ENCODE measurements around the gene SH3PXD2A. TPM values are rescaled to one million over a fixed set of nuclear protein-coding genes. Genes with fewer than 3 reads are reported as not detected.

SH3PXD2A gene
- total RNA-seq, 1 experiment from 2014 or later, result 1.2 TPM

DNA sequence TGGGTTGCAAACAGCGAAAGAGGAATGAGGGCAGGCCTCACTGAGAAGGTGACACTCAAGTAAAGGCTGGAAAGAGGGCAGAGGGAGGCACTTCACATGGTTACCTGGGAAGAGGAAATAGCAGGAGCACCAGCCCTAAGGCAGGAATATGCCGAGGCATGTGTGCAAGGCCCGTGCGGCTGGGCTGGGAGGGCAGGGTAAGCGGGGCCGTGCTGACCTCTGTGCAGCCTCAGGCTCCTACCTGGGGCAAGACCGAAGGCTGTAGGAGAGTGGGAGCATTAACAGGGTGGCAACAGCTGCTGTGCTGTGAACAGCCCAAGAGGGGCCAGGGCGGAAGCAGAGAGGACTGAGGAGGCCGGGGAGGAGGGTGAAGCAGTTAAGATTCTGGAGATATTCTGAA, 24.0 kb upstream of the SH3PXD2A start:
- DNase-seq (ENCODE audit: low spot score), result no peak

DNA sequence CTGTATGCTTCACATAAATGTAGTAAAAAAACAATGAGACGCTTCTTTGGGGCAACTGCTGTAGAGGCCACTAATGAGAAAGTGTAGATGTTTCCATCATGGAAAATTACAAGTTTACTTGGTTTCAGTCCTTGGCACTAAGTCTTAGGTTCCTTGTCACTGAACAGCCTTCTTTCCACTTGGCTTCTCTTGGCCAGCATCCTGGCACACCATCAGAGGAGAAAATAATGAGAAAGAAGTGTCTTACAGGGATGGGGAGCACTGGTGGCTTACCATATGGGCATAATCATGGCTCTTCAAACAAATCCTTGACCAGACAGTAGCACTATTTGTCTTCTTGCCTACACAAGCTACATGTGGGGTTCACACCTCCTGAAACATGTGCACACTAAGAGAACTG, 22.5 kb upstream of the SH3PXD2A start:
- no peak for DNase-seq (ENCODE audit: low spot score)

DNA sequence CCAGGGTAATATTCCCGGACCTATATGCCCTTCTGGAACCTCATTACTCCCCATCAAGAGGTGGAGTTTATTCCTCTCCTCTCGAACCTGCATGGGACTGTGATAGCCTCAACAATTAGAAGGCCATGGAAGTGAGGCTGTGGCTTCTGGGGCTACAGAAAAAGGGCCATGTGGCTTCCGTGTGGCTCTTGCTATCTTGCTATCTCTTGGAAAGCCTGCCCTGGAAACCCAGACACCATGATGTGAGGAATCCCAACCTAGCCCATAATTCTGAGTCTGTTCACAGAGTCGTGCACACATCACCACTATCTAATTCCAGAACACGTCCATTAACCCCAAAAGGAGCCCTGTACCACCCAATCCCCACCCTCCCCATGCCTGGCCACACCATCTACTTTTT, 20.8 kb upstream of the SH3PXD2A start:
- no peak for DNase-seq (ENCODE audit: low spot score)

DNA sequence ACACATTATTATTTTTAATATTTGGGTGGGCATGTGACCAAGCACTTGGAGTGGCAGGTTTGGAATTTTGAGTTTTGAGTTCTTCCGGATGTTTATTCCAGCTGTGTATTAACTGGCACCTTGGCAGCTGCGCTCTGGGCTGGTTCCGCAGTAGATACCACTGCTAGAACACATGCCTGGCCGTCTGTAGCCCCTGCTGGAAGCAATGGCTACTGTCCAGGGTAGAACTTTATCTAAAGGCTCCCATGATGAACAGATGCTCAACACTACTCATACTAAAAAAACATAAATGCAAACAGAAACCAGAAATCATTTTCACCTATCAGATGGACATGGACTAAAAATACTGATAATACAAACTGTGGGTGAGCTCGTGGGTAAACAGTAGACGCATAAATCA, 19.4 kb upstream of the SH3PXD2A start:
- DNase-seq (ENCODE audit: low spot score), result no peak

DNA sequence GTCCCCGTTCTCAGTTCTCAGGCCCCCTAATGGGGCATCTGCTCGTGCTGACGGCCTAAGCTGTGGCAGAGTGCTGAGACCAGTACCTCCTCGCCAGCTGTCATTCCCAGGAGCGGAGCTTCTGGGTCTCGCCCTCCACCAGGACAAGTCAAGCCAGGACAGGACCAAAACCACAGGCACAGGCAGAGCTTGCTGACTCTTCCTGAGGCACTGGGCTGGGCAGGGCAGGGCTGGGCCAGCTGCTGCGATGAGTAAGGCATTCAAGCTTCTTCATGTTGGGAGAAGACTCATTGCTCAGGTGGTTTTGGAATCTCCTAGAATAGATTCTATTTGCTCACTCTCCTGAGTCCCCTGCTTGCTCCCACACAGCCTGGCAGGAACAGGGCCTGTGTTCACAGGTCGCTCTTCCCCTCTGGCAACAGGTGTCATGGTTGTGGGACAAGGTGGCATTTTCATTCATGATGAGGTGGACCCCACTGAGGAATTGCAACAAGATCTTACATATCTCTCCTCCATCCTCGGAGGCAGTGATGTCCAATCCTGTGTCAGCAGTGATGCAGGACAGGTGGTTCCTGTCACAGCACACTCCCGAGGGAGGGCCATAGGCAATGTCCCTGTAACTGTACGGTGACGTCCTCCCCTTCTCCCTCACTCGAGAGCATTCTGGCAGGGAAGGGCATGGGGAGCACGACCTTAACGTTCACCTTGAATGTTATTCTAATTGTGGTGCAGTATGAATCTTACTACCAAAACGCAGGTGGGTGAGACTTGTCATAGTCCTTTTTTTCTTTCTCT, 17.0 kb upstream of the SH3PXD2A start:
- no peak for DNase-seq (ENCODE audit: low spot score)

DNA sequence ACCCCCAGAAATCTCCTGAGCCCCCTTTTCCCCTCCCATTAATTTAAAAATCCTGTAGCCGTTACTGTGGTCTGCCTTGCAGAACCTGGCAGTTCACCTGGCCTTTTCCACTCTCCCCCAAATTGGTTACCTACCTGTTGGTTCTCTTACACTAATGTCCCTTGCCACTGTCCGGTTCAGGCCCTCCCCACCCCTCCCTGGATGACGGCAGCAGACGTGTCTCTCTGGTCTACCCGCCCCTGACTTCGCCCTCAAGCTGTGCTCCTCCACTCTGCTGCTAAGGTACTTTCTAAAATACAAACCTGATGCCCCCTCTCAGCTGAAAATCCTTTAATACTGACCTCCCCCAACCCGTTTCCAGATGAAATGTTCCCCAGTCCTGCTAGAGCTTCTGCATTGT, 15.6 kb upstream of the SH3PXD2A start:
- no peak for DNase-seq (ENCODE audit: low spot score)

DNA sequence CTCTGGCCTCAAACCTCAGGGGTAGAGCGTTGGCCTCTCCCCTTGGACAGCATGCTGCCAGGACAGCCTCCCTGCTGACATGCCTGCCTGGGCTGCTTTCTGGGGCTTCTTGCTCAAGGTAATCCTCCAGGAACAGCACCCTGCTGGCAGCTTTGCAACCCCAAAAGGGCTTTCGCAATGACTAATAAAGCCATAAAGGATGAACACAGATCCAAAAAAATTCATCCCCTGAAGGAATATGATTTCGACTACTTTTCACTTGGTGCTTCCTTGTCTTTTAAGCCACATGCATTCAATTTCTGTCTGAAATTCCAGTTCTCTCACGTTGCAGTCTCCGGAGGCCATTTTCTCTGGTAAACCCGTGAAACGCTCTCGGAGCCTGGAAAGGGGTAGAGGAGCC, 15.1 kb upstream of the SH3PXD2A start:
- DNase-seq (ENCODE audit: low spot score), result no peak

DNA sequence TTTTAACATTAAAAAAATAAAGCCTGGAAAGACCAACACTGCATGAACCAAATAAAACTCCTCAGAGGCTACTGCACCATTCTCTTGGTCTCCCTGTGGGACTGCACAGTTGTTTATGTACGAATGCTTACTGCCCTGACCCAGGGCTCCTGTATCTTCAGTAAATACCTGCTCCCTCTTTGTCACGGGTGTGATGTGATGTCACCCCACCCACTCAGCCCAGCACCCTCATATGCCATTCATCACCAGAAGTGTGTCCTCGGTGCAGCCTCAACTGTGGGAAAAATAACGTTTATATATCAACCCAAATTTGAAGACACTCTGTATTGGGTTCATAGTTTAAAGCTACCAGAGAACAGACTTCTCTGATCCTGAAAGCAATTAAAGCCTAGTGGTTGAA, 14.0 kb upstream of the SH3PXD2A start:
- no peak for DNase-seq (ENCODE audit: low spot score)

DNA sequence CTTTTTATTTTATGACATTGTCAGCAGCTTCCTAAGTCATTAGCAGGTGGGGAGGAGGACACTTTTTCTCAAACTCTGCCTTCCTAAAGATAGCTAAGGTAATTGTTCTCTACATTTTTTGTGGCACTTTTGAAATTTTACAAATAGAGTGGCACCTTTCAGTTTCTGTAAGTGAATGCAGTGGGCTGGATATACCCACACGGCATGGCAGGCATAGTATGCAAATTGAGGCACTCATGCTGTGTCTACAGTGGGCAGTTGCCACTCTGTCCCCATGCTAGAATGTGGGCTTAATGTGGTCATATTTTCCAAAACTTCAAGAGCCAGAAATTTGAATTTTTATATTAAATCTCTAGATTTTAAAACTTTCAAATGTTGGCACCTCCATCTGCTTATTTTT, 12.8 kb upstream of the SH3PXD2A start:
- no peak for DNase-seq (ENCODE audit: low spot score)

DNA sequence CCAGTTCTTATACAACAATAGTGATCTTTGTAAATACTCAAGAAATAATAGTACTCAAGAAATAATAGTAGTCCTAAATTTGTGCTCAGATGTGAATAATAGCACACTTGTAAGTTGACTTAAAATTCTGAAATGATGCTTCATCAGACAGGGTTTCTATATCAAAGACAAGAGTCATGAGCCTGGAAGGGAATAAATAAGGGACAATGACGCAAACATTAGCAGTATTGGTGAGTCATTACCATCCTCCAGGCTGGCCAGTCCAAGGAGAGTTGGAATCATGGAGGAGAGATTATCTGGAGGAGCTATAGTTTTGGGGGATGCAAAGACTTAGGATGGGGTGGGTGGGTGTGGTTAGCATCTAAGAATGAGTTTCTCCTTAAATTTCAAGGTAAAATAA, 6.1 kb upstream of the SH3PXD2A start:
- no peak for DNase-seq (ENCODE audit: low spot score)

DNA sequence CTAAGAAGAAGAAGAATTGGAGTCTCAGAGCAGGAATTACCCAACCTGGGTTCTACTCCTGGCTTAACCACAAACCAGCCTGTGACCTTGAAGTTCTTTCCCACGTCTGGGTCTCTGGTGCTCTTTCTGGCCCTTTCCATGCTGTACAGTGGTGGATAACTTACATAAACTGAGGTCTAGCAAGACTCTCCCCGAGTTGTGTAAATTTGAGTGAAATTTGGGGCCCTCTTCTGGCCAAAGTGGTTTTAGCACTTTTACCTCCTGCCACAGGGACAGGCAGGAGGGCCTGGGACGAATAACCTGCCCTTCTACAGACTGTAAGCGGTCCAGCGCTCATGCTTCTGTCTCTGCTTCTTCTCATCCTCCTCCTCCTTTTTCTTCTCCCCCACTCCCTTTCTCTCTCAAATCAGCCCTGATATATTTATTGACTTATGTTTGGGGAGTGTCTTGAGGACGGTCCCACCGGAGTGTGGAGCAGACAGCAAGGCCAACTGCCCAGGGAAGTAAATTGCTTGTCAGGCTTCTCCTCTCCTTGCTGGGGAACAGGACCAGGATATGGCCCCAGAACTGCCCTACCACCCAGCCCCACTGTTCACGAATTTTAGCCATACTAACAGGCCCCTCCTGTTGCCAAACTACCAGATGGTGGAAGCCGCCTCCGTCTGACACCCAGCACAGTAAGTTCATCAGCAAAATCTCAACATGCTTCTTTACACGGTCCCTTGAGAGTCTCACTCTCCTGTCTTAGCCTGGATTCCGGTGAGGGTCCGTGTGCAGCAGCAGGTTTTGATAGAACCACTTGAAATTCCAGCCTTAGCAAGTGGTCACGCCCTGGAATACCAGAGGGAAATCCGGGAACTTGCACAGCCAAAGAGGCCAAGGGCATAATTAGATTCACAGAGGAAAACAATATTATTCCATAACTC, 4.0 kb upstream of the SH3PXD2A start:
- DNase-seq (ENCODE audit: low spot score), result peak; percentile 45

DNA sequence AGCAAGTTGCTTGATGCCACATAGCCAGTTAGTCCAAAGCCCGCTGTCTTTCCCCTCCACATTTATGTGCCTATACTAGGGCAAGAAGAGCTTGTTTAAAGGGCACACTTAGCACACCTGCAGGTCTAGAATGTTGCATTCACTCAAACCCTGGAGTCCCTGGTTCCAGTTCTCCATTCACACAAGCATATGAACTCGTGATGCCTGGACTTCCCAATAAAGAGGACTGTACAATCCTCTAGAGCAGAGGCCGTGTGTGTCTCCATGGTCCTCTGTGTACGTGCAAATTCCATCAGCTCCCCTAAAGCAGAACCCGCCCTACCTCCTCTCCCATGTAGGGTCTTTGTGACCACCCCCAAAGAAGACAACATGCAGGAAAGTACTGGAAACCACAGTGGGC, 3.0 kb upstream of the SH3PXD2A start:
- DNase-seq (ENCODE audit: low spot score), result no peak

DNA sequence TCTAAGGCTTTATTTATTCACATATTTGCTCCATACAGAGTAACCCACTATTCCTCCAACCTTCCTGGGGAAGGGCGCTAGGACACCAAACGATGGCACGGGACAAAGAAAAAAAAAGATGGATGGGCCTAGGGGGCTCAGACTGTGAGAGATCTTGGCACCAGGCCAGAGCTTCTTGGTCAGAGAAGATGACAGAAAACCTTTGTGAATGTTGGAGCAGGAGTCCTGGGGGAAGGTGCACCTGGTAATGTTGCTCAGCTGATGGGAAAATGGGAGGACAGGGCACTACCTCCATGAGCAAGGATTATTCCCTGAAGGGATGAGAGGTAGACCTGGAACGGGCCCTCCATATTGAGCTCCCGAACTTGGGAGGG, 1.4 kb upstream of the SH3PXD2A start:
- DNase-seq (ENCODE audit: low spot score), result no peak

DNA sequence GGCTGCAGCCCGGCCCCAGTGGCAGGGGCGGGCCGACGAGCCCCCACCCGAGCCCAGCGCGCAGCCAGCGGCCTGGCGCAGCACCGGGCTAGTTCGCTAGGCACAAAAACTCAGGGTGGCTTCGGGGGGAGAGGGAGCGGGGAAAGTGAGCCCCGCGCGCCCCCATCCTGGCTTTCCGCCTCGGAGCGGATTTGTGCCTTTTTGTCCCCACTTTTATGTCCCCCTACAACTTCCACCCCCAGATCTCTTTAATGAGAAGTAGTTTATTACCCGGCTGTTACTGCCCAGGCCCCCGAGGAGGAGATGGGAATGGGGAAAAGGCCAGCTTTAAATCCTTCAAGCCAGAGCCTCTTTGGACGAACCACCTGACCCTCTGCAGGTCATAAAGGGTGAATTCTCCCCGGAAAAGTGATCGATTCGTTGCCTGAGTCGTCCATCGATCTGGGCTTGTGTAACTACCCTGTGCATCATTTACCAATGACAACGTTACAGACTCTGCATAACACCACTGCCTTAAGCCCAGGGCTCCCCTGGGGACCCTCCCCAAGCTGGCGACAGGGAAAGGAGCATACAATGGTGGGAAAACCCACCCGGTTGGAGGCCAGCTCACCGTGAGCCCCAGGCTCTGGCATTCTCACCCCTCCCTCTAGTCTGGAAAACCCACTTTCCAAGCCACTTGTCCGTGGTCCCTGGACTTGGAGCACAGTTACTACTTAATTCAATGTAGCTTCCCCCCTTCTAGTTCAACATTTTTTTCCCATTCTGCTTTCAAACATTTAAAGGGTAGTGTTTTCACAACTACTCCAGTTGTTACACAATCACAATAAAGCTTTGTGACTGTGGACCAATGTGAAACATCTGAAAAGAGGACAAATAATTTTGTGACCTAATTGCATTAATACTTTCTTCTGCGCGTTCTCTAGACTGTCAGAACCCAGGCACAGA, 748 bp upstream of the SH3PXD2A start:
- no peak for DNase-seq (ENCODE audit: low spot score)

DNA sequence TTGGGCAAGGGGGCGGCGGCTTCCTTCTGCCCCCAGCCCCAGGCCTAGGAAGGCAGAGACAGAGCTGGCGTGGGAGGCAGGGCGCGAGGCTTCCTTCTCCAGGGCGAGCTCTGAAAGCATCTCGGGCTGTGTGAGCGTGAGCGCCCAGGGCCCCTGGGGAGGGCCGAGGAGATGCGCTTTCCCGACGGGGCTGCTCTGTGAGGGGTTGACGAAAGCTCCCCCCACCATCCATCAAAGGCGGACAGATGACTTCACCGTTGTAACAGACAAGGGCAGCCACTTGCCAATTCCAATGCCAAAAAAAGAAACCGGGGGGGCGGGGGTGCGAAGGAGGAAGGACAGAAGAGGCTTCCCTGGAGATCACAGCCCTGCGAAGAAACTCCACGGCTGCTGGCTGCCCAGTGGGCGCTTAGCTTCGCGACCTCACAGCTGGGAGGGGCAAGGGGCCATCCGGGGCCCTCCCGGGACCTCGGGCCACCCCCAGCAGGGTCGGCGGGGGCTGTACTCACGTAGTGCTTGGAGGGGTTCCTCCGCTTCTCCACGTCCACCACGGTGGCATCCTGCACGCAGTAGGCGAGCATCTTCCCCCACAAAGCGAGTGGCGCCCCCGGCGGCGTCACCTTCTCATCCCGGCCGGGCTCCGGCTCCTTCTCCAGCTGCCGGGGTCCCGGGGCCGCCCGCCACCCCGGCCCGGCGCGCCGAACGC, 537 bp downstream of the SH3PXD2A start:
- no peak for DNase-seq (ENCODE audit: low spot score)

DNA sequence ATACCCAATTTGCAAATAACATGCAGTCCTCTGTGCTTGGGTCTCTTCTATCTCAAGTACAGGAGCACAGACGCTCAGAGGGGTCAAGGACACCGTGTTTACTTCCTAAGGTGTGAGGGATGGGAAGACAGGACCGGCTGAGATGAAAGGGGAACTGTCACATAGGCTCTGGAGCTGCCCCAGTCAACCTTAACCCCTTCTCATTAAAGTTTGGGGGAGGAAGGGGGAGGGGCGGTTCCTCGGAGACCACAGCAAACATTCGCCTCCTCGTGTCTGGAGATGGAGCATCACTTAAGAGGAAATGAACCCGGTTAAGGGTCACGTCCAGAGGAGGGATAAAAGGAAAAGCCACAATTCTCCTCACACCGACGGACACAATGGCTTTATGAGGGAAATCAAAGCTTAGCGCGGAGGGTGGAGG, 1.1 kb downstream of the SH3PXD2A start:
- no peak for DNase-seq (ENCODE audit: low spot score)

DNA sequence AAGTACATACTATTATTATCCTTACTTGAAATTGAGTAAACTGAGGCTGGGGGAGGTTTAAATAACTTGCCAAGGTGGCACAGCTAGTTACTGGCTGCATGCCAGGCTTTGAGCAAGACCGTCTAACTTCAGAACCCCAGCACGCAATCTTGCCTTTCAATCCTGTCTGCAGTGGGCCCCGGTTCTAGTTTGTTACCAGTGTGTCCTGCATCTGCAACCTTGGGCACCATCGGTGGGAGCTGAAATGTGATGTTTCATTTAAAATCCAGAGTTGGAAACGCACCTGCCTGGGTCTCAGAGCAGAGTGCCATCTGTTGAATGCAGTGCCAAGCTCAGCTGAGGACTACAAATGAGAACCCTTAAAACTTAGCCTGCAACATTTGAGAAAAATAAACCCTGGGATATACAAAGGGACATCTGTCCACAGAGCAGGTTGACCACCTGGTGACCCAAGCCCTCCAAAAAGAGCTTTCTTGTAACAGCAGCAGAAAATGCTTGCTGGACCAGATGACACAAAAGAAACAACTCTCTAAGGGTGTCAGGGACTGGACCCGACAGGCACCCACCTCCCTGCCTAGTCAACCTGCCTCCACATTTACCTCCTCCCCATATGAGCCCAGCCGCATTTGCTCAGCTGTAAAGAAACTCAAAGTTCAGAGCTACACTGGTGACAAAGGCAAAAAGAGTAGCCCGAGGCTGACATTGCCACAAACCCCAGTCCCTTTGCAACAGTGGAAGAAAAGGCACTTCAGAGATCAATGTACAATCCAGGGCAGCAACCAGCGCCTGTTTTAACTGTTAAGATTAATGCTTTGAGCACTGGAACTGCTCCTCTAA, 1.7 kb downstream of the SH3PXD2A start:
- DNase-seq (ENCODE audit: low spot score), result no peak

DNA sequence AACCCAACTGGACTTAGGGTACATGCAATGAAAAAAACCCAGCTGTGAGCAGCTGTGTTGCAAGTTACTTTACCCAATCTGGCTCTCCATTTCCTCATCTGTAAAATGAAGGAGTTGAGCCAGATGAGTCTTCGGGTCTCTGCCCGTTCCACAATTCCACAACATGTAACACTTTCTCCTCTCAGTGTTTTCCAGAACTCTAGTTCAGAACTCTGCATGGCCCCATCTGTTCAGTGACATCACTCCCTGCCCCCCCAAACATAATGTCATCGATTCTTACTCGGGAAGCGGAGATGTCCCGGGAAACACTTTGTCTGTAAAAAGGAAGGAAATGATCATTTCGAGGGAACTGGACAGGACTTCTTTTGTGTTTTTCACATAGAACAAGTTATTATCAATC, 2.5 kb downstream of the SH3PXD2A start:
- DNase-seq (ENCODE audit: low spot score), result no peak

DNA sequence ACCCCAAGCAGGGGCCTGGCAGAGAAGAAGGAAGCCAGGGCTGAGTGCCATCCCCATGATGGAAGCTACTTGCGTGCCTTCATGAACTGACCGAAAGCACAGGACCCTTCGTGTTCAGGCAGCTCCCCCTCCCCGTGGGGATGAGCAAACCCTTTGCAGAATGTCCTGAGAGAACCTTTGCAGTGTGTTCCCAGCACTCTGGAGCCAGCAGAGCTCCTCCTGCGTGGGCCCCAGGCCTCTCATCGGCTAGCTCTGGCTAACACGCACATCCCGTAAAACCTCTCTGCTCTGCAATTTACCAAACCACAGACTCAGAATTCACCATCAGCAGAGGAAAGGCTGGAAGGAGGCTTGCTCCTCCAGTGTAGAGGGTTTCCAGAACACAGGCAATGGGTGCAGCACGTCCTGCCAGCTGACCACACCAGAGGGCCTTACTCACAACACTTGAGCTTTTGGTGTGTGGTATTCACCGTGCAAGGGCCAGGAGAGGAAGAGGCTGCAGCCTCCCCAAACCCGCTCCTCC, 3.1 kb downstream of the SH3PXD2A start:
- DNase-seq (ENCODE audit: low spot score), result peak; percentile 47

DNA sequence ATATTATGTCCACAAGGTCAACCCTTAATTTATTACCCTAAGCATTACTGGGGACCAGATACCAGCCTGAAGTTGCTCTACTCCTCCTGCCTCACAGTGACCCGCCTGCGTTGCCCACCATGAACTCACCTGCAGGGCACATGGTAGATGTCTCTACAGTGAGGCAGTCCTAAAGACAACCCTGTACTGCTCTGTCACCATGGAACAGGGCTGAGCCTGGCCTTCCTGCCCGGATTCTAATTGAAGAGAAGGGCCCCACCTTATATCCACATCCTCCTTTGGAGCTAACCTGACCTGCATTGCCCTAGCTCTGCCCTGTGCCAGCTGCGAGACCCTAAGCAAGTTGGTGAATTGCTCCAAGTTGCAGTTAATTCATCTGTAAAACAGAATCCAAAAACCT, 4.1 kb downstream of the SH3PXD2A start:
- no peak for DNase-seq (ENCODE audit: low spot score)

Measured in H4 (cell line).